Activated CD4-positive, alpha-beta T cell treated with anti-CD3 and anti-CD28 coated beads for 36 hours (primary cell): ENCODE measurements around the gene CELA2A. TPM values are rescaled to one million over a fixed set of nuclear protein-coding genes. Genes with fewer than 3 reads are reported as not detected.
"Not testable (repeated sequence)": the region's sequence is repeated elsewhere in the genome, so short reads cannot be mapped to it uniquely, and the experiment has no call there.

Experiments used
- ATAC-seq: fragments of 200-7000 bp; cut with Tn5 transposase; one replicate; pipeline ENCODE4 v1.10.0; 2021; ENCODE audit warnings: mild to moderate bottlenecking, moderate library complexity
- CTCF ChIA-PET: fragments of 350-600 bp; sonication (Branson Sonifier 250); formaldehyde crosslinking; loops from one replicate; lab custom pipeline; 2021; ENCODE audit warnings: antibody characterized with exemption; lab: Charles Lee
- POLR2A ChIA-PET: fragments of 350-600 bp; sonication (Branson Sonifier 250); formaldehyde crosslinking; loops from one replicate; lab custom pipeline; 2021; ENCODE audit warnings: antibody characterized with exemption, inconsistent platforms; lab: Charles Lee
- DNase-seq: peaks from one replicate; pipeline ENCODE4 v3.0.0-alpha.2; 2020
- H3K27ac Mint-ChIP-seq: one replicate; pipeline ENCODE4 v1.8.0; 2021; ENCODE audit warnings: mixed read lengths
- H3K27me3 Mint-ChIP-seq: one replicate; pipeline ENCODE4 v1.8.0; 2021; ENCODE audit warnings: mixed read lengths
- H3K36me3 Mint-ChIP-seq: one replicate; pipeline ENCODE4 v1.8.0; 2021; ENCODE audit warnings: low read depth, mixed read lengths
- H3K4me1 Mint-ChIP-seq: one replicate; pipeline ENCODE4 v1.8.0; 2021; ENCODE audit warnings: mixed read lengths
- H3K4me3 Mint-ChIP-seq: one replicate; pipeline ENCODE4 v1.8.0; 2021; ENCODE audit warnings: mild to moderate bottlenecking, moderate library complexity, mixed read lengths
- H3K9me3 Mint-ChIP-seq: one replicate; pipeline ENCODE4 v1.8.0; 2021; ENCODE audit warnings: low read depth, mixed read lengths
- intact Hi-C, 2 experiments: fragments of 100-400 bp; cut with DNase I in 1 of 2; cut with micrococcal nuclease in 1 of 2; formaldehyde crosslinking; loops; one replicate each; pipeline versions ENCODE4 v1.14.2 to v1.15.1; 2022 to 2024; cut with DNase I, micrococcal nuclease
- total RNA-seq, 2 experiments: library from RNA; stranded (reverse); gene quantifications; one replicate each; pipeline ENCODE4 v1.2.3, GENCODE V29; 2021

The CELA2A gene
- total RNA-seq, 2 experiments from 2014 or later, result not detected

DNA sequence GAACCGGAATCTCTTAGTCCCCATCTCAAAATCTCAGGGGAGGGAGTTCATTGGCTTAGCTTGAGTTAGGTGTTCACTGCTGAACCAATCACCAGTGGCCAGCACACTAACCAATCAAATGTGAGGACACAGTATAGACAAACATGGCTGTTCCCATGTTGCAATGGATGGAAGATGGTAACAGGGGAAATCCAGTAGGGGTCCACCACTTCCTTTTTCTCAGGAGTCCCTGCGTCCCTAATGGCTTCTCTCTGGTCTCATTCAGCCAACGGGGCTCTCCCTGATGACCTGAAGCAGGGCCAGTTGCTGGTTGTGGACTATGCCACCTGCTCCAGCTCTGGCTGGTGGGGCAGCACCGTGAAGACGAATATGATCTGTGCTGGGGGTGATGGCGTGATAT, 29.1 kb downstream of the CELA2A start:
- ChIA-PET POLR2A (no interaction called here), CTCF (interaction anchor here (0.6 kb wide), 2 partner anchors 13 to 16 kb away, joined by 3 read pairs; no protein-coding TSS in a partner anchor)
- H3K4me3 Mint-ChIP-seq, result no peak overlapping the region
- intact Hi-C loops, result no loop called here
- no peak overlapping the region for H3K27ac Mint-ChIP-seq
- H3K36me3 Mint-ChIP-seq, result peaks cover 4% of the 10 kb centered on the region
- no peaks in the 10 kb centered on the region for H3K27me3 Mint-ChIP-seq
- H3K9me3 Mint-ChIP-seq, result no peaks in the 10 kb centered on the region
- DNase-seq (no peak), ATAC-seq (no peak)
- H3K4me1 Mint-ChIP-seq, result no peaks in the 10 kb centered on the region

DNA sequence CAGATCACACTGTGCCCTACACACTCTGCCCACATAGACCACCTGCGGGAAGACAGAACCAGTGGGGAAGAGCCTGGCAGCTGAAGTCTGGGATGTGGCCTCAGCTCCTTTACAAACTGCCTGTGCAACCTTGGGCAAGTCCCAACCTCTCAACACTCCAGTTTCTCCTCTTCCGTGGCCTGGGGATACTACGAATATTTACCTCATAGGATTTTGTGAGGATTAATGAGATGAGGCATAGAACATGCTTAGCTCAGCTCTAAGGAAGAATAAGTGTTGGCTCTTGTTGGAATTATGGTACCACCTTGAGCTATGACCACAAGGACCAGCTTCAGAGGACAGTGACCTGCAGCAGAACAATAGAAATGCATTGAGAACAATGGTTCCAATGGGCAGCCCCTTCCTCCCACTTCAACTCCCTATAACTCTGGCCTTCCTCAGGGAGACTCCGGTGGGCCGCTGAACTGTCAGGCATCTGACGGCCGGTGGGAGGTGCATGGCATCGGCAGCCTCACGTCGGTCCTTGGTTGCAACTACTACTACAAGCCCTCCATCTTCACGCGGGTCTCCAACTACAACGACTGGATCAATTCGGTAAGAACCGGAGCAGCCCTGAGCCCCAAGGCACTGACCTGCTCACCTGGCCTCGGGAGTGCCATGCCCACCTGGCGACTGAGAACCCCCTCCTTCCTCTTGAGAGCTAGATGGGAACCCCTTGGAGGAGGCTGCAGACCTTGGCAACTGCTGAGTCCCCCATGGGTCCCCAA, 30.5 kb downstream of the CELA2A start:
- H3K27me3 Mint-ChIP-seq, DNase-seq, H3K4me3 Mint-ChIP-seq, POLR2A ChIA-PET, intact Hi-C loops, H3K27ac Mint-ChIP-seq, H3K9me3 Mint-ChIP-seq, ATAC-seq, H3K4me1 Mint-ChIP-seq, H3K36me3 Mint-ChIP-seq: not testable (repeated sequence)
- CTCF ChIA-PET, result interaction anchor here (1.2 kb wide), 1 partner anchor 13 kb away, joined by 3 read pairs; no protein-coding TSS in a partner anchor

DNA sequence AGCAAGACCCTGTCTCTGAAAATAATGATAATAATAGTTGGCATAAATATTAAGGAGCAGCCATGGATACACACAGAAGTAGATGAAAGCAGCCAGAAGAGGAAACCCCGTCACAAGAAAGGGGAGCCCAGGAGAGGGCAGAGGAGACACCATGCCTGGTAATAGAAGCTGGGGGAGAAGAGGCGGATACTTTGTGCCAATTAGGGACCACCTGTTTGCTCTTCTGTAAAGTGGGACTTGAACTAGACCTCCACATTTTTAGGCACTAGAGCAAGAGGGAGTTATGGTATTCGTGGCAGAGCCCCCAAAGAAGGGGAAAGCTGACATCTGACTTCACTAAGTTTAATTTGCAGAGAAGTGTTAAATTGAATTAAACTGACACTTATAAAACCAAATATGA, 31.8 kb downstream of the CELA2A start:
- POLR2A ChIA-PET, result no interaction called here
- ATAC-seq (no peak), DNase-seq (no peak)
- Mint-ChIP-seq H3K27ac (no peak overlapping the region), H3K27me3 (no peaks in the 10 kb centered on the region), H3K36me3 (peaks cover 7% of the 10 kb centered on the region), H3K4me3 (no peak overlapping the region), H3K4me1 (no peaks in the 10 kb centered on the region), H3K9me3 (no peaks in the 10 kb centered on the region)
- intact Hi-C loops, result no loop called here
- CTCF ChIA-PET, result interaction anchor here (1.0 to 1.2 kb wide), 2 partner anchors 11 to 13 kb away, joined by 3 read pairs; no protein-coding TSS in a partner anchor

DNA sequence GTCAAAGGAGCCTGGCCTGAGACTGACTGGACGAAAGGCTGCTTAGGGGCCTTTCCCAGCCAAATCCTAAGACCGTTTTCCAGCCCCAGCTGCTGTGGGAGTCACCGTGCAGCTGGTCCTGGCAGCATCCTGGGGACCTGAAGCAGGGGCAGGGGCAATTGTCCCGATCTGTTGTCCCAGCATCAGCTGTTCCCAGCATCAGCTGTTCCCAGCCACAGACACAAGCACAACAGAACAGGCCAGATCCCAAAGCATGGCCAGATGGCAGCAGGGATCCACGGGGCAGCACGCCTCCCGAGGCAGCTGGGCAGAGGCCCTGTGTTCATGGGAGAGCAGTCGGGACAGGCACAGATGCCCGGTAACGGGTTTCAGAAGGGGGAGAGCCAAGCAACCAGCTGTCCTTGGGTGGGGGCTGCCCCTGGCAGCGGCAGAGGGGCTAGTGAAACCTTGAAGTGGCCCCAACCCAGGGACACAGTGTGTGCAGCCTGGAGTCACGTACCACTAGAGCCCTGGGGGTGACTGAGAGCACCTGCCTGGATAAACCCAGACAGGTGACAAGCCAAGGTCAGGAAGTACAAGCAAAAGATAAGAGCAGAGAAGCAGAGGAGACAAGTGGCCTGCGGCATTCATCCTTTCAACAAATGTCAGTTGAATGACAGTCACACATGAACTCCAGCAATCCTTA, 32.7 kb downstream of the CELA2A start:
- peaks cover 7% of the 10 kb centered on the region for H3K36me3 Mint-ChIP-seq
- no peaks in the 10 kb centered on the region for H3K9me3 Mint-ChIP-seq
- intact Hi-C loops, result no loop called here
- no peaks in the 10 kb centered on the region for H3K4me1 Mint-ChIP-seq
- CTCF ChIA-PET, result no interaction called here
- no peak overlapping the region for H3K27ac Mint-ChIP-seq
- POLR2A ChIA-PET, result no interaction called here
- H3K27me3 Mint-ChIP-seq, result no peaks in the 10 kb centered on the region
- H3K4me3 Mint-ChIP-seq, result no peak overlapping the region
- ATAC-seq (no peak), DNase-seq (no peak)

DNA sequence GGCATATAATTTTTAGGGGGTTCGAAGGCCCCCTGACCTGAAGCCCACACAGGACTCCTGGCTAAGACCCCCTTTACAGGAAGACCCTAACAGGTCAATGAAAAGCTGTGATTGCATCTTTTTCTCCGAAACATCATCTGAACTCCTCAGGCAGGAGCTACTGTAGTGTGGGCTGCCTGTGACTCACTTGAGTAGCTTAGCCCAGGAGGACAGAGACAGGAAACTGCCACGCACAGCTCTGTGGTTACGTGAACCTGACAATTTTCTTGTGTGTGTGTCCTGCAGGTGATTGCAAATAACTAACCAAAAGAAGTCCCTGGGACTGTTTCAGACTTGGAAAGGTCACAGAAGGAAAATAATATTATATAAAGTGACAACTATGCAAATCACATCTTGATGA, 34.5 kb downstream of the CELA2A start:
- POLR2A ChIA-PET, H3K27me3 Mint-ChIP-seq, H3K27ac Mint-ChIP-seq, H3K4me1 Mint-ChIP-seq, intact Hi-C loops, H3K9me3 Mint-ChIP-seq, H3K4me3 Mint-ChIP-seq, CTCF ChIA-PET: not testable (repeated sequence)
- DNase-seq (peak; percentile 20), ATAC-seq (peak; percentile 71)
- H3K36me3 Mint-ChIP-seq, result peaks cover 10% of the 10 kb centered on the region

DNA sequence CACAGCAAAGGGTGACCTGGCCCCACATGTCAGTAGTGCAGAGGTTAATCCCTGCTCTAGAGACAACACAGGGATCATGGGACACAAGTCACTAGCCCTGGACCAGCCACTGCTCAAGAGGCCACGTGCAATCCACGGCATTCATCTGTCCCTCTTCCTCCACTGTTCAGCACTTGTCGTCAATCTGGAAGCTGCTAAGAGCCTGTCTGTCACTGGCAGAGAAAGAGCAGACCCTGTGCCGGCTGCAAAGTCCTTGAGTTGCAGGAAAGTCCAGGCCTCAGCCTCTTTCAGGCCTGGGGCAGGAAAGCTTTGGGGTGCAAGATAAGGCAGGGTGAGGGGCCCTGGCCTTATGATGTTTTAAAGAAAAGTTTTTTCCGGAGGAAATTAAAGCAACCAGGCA, 36.1 kb downstream of the CELA2A start:
- H3K36me3 Mint-ChIP-seq, result peaks cover 15% of the 10 kb centered on the region
- no peak overlapping the region for H3K4me3 Mint-ChIP-seq
- H3K27me3 Mint-ChIP-seq, result no peaks in the 10 kb centered on the region
- ATAC-seq (no peak), DNase-seq (no peak)
- H3K27ac Mint-ChIP-seq, result no peak overlapping the region
- CTCF ChIA-PET, result no interaction called here
- POLR2A ChIA-PET, result no interaction called here
- no peaks in the 10 kb centered on the region for H3K4me1 Mint-ChIP-seq
- intact Hi-C loops, result no loop called here
- no peaks in the 10 kb centered on the region for H3K9me3 Mint-ChIP-seq

DNA sequence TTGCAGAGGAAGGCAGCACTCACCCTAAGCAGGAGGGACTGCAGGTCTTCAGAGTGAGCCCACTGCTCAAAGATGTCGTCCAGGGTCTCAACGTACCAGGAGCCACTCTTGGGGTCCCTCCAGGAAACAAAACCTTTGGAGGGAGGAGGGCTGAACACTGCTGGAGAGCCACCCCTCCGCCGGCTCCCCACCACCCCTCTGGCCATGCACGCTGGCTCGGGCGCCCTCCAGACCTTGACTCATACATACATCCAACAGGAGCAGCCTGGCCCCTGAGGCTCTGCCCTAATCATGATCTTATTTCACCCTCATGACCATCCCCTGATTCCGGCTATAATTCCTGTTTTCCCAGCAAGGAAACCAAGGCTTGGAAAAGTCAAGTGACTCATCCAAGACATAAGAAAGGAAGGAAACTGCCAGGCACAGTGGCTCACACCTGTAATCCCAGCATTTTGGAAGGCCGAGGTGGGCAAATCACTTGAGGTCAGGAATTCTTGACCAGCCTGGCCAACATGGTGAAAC, 37.4 kb downstream of the CELA2A start:
- DNase-seq, result no peak
- H3K4me1 Mint-ChIP-seq, result no peaks in the 10 kb centered on the region
- H3K4me3 Mint-ChIP-seq, result no peak overlapping the region
- ChIA-PET POLR2A (no interaction called here), CTCF (no interaction called here)
- H3K27me3 Mint-ChIP-seq, result no peaks in the 10 kb centered on the region
- H3K36me3 Mint-ChIP-seq, result peaks cover 18% of the 10 kb centered on the region
- no peak for ATAC-seq
- intact Hi-C loops, result no loop called here
- no peak overlapping the region for H3K27ac Mint-ChIP-seq
- H3K9me3 Mint-ChIP-seq, result no peaks in the 10 kb centered on the region

DNA sequence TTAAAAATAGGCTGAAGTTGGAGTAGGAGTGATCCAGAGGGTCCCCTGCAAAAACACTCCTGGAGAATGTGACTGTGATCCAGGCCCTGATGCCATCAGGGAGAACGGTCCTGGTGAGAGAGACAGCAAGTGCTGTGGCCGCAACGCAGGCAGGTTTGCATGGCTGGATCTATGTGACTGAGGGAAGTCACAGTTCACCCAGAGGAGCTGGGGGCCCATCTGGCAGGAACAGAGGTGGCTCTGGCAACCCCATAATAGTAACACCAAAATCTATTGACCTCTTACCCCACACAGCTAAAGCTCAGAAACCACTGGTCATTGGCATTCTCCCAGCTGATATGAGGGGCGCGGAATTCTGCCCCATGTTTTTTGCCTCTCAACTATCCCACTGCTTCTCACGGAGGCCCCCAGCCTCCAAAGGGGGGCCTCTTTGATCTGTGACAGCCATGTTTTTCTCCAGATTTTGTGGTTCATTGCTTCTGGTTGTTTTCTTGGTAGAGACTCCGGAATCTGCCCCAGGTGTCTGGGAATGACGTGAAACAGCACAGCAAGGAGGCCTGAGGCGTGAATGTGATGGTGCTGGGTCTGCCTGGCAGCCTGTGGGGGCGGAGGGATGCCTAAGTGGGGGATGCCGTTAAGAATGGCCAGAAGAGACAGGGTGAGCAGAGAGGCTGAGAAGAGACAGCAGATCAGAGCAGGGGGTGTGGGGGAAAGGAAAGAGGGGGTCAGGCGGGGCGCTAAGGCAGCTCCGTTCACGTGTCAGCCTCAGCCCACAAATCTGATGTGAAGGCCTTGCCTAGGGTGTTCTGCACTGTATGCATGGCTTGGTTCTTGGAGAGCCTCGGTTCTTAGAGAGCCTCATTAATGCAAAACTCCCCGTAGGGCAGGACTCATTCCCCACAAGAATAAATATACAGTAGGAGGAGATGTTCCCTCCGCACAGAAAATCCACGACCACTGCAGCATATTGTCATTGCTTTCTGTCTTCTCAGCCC, 43.9 kb downstream of the CELA2A start:
- no peaks in the 10 kb centered on the region for H3K27me3 Mint-ChIP-seq
- ChIA-PET POLR2A (no interaction called here), CTCF (interaction anchor here (0.6 to 1.4 kb wide), 8 partner anchors 8 to 262 kb away, joined by 3 to 5 read pairs (median 3); no protein-coding TSS in a partner anchor)
- intact Hi-C loops, result loop anchor here in 1 of 2 experiments (2.0 kb wide), 1 partner anchor 176 kb away; no protein-coding TSS in a partner anchor
- no peaks in the 10 kb centered on the region for H3K9me3 Mint-ChIP-seq
- H3K36me3 Mint-ChIP-seq, result peaks cover 9% of the 10 kb centered on the region
- no peak overlapping the region for H3K27ac Mint-ChIP-seq
- H3K4me1 Mint-ChIP-seq, result no peaks in the 10 kb centered on the region
- no peak for DNase-seq
- ATAC-seq, result no peak
- H3K4me3 Mint-ChIP-seq, result no peak overlapping the region

DNA sequence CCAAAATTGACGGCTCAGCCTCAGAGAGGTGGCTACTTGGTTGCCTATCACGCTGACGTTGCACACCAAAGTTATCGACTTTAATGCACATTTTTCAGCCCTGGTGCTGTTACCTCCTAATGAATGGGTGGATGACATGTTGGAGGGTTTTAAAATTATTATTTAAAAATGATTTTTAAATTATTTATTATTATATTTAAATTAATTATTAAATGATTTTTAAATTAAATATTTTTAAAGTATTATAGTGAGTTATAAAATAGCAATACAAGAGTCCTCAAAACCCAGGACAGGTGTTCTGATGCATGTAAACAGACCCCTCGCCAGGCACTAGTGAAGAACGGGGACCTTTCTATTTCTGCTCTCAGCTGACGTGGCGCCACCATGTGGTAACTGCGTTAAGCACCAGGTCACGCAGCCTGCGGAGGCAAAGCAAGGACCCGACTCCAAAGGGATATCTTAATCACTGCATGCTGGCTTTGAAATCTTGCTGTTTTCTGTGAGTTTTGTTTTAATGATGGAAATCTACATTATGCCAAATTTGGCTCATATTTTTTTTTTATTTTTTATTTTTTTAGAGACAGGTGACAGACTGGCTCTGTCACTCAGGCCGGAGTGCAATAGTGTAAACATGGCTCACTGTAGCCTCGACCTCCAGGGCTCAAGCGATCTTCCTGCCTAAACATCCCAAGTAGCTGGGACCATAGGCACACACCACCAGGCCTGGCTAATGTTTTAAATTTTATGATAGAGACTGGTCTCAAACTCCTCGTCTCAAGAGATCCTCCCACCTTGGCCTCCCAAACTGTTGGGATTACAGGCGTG, 44.9 kb downstream of the CELA2A start:
- H3K9me3 Mint-ChIP-seq, result no peaks in the 10 kb centered on the region
- no peak overlapping the region for H3K4me3 Mint-ChIP-seq
- DNase-seq (peak; percentile 83), ATAC-seq (peak; percentile 85)
- peaks cover 4% of the 10 kb centered on the region for H3K36me3 Mint-ChIP-seq
- H3K4me1 Mint-ChIP-seq, result no peaks in the 10 kb centered on the region
- POLR2A ChIA-PET, result no interaction called here
- H3K27me3 Mint-ChIP-seq, result no peaks in the 10 kb centered on the region
- CTCF ChIA-PET, result interaction anchor here (0.7 to 1.0 kb wide), 2 partner anchors 13 to 15 kb away, joined by 3 read pairs; no protein-coding TSS in a partner anchor
- no peak overlapping the region for H3K27ac Mint-ChIP-seq
- intact Hi-C loops, result loop anchor here in 1 of 2 experiments (2.0 kb wide), 1 partner anchor 177 kb away; no protein-coding TSS in a partner anchor

DNA sequence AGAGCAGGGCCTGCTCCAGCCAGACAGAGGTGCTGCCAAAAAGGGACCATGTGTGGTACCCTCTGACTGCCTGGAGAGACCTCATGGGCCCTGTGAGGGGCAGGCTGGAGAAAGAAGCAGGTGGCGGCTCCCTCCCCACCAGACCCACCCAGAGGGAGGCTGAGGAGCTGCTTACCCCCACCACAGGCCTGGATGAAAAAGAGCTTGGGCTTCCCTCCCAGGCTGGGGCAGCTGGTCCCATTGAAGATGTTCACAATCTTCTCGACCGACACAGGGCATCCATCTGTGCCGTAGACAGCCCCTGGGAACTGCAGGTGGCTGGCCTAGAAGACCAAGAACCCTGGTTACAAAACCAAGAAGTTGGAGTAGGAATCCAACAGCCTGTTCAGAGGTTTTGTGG, 47.9 kb downstream of the CELA2A start:
- no peaks in the 10 kb centered on the region for H3K27me3 Mint-ChIP-seq
- POLR2A ChIA-PET, result interaction anchor here (0.6 kb wide), 1 partner anchor 76 kb away, joined by 4 read pairs; no protein-coding TSS in a partner anchor
- ATAC-seq (no peak), DNase-seq (no peak)
- CTCF ChIA-PET, result no interaction called here
- no peak overlapping the region for H3K27ac Mint-ChIP-seq
- intact Hi-C loops, result no loop called here
- no peak overlapping the region for H3K4me3 Mint-ChIP-seq
- no peaks in the 10 kb centered on the region for H3K36me3 Mint-ChIP-seq
- H3K4me1 Mint-ChIP-seq, result no peaks in the 10 kb centered on the region
- H3K9me3 Mint-ChIP-seq, result no peaks in the 10 kb centered on the region
